Endothelial cell of umbilical vein (primary cell): ENCODE measurements around the gene CACNG4. TPM values are rescaled to one million over a fixed set of nuclear protein-coding genes. Genes with fewer than 3 reads are reported as not detected.

Experiments
- BruUV-seq: library from RNA; stranded (reverse); fragments of 400-500 nt; replicated peaks from 2 replicates; lab custom pipeline; 2021; lab: Mats Ljungman, UMichigan
- CTCF ChIA-PET: fragments of 300-600, 350-600 bp; sonication (Branson Sonifier 250); formaldehyde crosslinking; loops from one replicate; lab custom pipeline; 2021; ENCODE audit warnings: antibody characterized with exemption, inconsistent platforms; lab: Charles Lee
- POLR2A ChIA-PET: fragments of 300-600, 350-600 bp; sonication (Branson Sonifier 250); formaldehyde crosslinking; loops from one replicate; lab custom pipeline; 2021; ENCODE audit warnings: antibody characterized with exemption, inconsistent platforms; lab: Charles Lee
- DNase-seq: peaks from one replicate; pipeline ENCODE4 v3.0.0-alpha.2; 2011; ENCODE audit warnings: low read depth, low spot score
- FAIRE-seq: peaks from 2 replicates; lab custom pipeline; 2011; peaks lifted over from hg19 to GRCh38; lab: Jason Lieb, UNC
- H2AFZ ChIP-seq: 2 replicates; pipeline ENCODE4 v1.6.0; 2012; ENCODE audit warnings: low read depth, low read length, control low read depth, inconsistent platforms
- H3K27ac ChIP-seq: 2 replicates; pipeline ENCODE4 v1.5.1; 2011; ENCODE audit warnings: low read depth, mild to moderate bottlenecking, control low read depth, low read length, moderate library complexity; ENCODE audit not compliant: insufficient read depth
- H3K27me3 ChIP-seq, 2 experiments: 2 replicates each; pipeline versions ENCODE4 v1.6.0 to v1.6.1; 2011; ENCODE audit warnings: low read length in 2 of 2, mixed read lengths in 1 of 2; ENCODE audit not compliant: control insufficient read depth in 2 of 2, insufficient read depth in 2 of 2
- H3K36me3 ChIP-seq, 2 experiments: 2 replicates in 1 of 2; 3 replicates in 1 of 2; pipeline ENCODE4 v1.5.1; 2011; ENCODE audit warnings: low read length in 2 of 2, mild to moderate bottlenecking in 1 of 2, moderate library complexity in 1 of 2; ENCODE audit not compliant: control insufficient read depth in 2 of 2, insufficient read depth in 2 of 2; ENCODE audit errors: extremely low read depth in 1 of 2
- H3K4me1 ChIP-seq: 3 replicates; pipeline ENCODE4 v1.5.1; 2011; ENCODE audit warnings: mild to moderate bottlenecking, low read length; ENCODE audit not compliant: control insufficient read depth, insufficient read depth; ENCODE audit errors: extremely low read depth
- H3K4me2 ChIP-seq: 2 replicates; pipeline ENCODE4 v1.6.1; 2011; ENCODE audit warnings: low read length, control low read depth, mixed read lengths; ENCODE audit not compliant: insufficient read depth
- H3K4me3 ChIP-seq, 3 experiments: fragments of 200-600 bp in 1 of 3; sonication (generic), shearing (Covaris generic) in 1 of 3; replicated peaks in 1 of 3; 2 replicates each; pipeline ENCODE4 v1.5.1; 2011 to 2016; ENCODE audit warnings: control low read depth in 3 of 3, low read length in 3 of 3, mild to moderate bottlenecking in 2 of 3, inconsistent platforms in 1 of 3, low read depth in 1 of 3, moderate library complexity in 1 of 3; ENCODE audit not compliant: insufficient read depth in 1 of 3
- H3K79me2 ChIP-seq: 2 replicates; pipeline ENCODE4 v1.6.0; 2012; ENCODE audit warnings: low read length, inconsistent platforms; ENCODE audit not compliant: control insufficient read depth, insufficient read depth
- H3K9ac ChIP-seq: replicated peaks from 2 replicates; pipeline ENCODE3; 2011; ENCODE audit warnings: low read length, control low read depth; ENCODE audit not compliant: insufficient read depth; ENCODE audit errors: extremely low read depth
- H3K9me1 ChIP-seq: replicated peaks from 3 replicates; pipeline ENCODE4 v1.6.0; 2011; ENCODE audit warnings: mild to moderate bottlenecking, low read length; ENCODE audit not compliant: control insufficient read depth, insufficient read depth; ENCODE audit errors: extremely low read depth
- H3K9me3 ChIP-seq: replicated peaks from 2 replicates; pipeline ENCODE4 v1.5.1; 2012; ENCODE audit warnings: low read length, inconsistent platforms; ENCODE audit not compliant: control insufficient read depth, insufficient read depth
- H4K20me1 ChIP-seq: replicated peaks from 2 replicates; pipeline ENCODE3; 2011; ENCODE audit warnings: mild to moderate bottlenecking, low read length; ENCODE audit not compliant: control insufficient read depth, insufficient read depth; ENCODE audit errors: extremely low read depth
- CTCF ChIP-seq, 2 donors: IDR thresholded peaks; 1 replicate in 1 of 2; 2 replicates in 1 of 2; pipeline ENCODE4 v1.5.1; 2011; ENCODE audit warnings: low read length in 2 of 2, mild to moderate bottlenecking in 2 of 2, moderate library complexity in 2 of 2, control low read depth in 1 of 2, inconsistent platforms in 1 of 2, low read depth in 1 of 2; ENCODE audit not compliant: insufficient read depth in 1 of 2; ENCODE audit errors: extremely low read depth in 1 of 2
- EZH2 ChIP-seq: IDR thresholded peaks from 2 replicates; pipeline ENCODE4 v1.6.1; 2012; ENCODE audit warnings: borderline replicate concordance, low read depth, mild to moderate bottlenecking, moderate library complexity, low read length, inconsistent platforms; ENCODE audit not compliant: severe bottlenecking
- FOS ChIP-seq: IDR thresholded peaks from 2 replicates; pipeline ENCODE4 v1.6.1; 2011; ENCODE audit warnings: mild to moderate bottlenecking, low read length, moderate library complexity, borderline replicate concordance; ENCODE audit not compliant: insufficient read depth
- GATA2 ChIP-seq: IDR thresholded peaks from 2 replicates; pipeline ENCODE4 v1.7.0; 2011; ENCODE audit warnings: low read depth, mild to moderate bottlenecking, moderate library complexity, mixed read lengths, low read length; ENCODE audit not compliant: insufficient read length, insufficient read depth
- JUN ChIP-seq: IDR thresholded peaks from 2 replicates; pipeline ENCODE4 v1.6.1; 2011; ENCODE audit warnings: borderline replicate concordance, low read depth; ENCODE audit not compliant: insufficient read length, insufficient read depth
- MAX ChIP-seq: IDR thresholded peaks from 2 replicates; pipeline ENCODE4 v1.6.1; 2011; ENCODE audit not compliant: insufficient read depth, insufficient read length
- MYC ChIP-seq: IDR thresholded peaks from one replicate; pipeline ENCODE4 v1.6.1; 2011; ENCODE audit warnings: mild to moderate bottlenecking, low read depth, low read length
- POLR2A ChIP-seq: IDR thresholded peaks from 2 replicates; pipeline ENCODE4 v1.6.1; 2012; ENCODE audit warnings: low read depth, mild to moderate bottlenecking, control low read depth, low read length
- POLR2AphosphoS5 ChIP-seq: IDR thresholded peaks from 2 replicates; pipeline ENCODE4 v1.6.1; 2012; ENCODE audit warnings: low read depth, mild to moderate bottlenecking, control low read depth, low read length, moderate library complexity; ENCODE audit not compliant: insufficient read depth
- dilution Hi-C: fragments of 300-500 bp; cut with MboI; formaldehyde crosslinking; loops from one replicate; pipeline ENCODE4 v1.15.0; 2019; ENCODE audit warnings: low sequenced_read_pairs; ENCODE audit not compliant: extremely low pct_ligation_motif_present
- intact Hi-C: fragments of 100-400 bp; cut with micrococcal nuclease; formaldehyde crosslinking; loops from one replicate; pipeline ENCODE4 v1.10.0; 2022
- polyA plus RNA-seq, 4 experiments: library from polyadenylated mRNA; depleted of rRNA in 3 of 4; stranded (reverse) in 3 of 4; unstranded in 1 of 4; fragments of >200 nt; gene quantifications; 2 replicates each; pipeline versions ENCODE4 v1.2.1 to v1.2.3, GENCODE V29; 2011 to 2012; ENCODE audit warnings: missing spikeins in 1 of 4
- total RNA-seq: library from RNA; stranded (reverse); gene quantifications from 2 replicates; pipeline ENCODE4 v1.2.3, GENCODE V29; 2021

The CACNG4 gene
- total and polyA plus RNA-seq, 2 donors (not counting 3 experiments of a cell fraction or from before 2014, with no cell fraction given) = not detected

- BruUV-seq = no TSS peak
- H3K36me3 ChIP-seq = no peaks in the 10 kb centered on the region
- H2AFZ ChIP-seq = no peak overlapping the region
- no peak overlapping the region for H3K4me2 ChIP-seq
- CTCF ChIA-PET = interaction anchor here (1.1 to 1.6 kb wide), 2 partner anchors 12 to 71 kb away, joined by 3 read pairs; no protein-coding TSS in a partner anchor
- dilution Hi-C loops = no loop called here
- H3K9me3 ChIP-seq = no peaks in the 10 kb centered on the region
- H3K9ac ChIP-seq = no peak overlapping the region
- H3K4me1 ChIP-seq = no peaks in the 10 kb centered on the region
- FAIRE-seq = no peak
- intact Hi-C loops = no loop called here
- no peaks in the 10 kb centered on the region for H4K20me1 ChIP-seq
- no peaks in the 10 kb centered on the region for H3K79me2 ChIP-seq
- POLR2A ChIA-PET = no interaction called here
- TF ChIP-seq GATA2 = no peak
- TF ChIP-seq MYC = no peak
- no peak for TF ChIP-seq EZH2
- no peak for TF ChIP-seq MAX
- no peak for TF ChIP-seq CTCF (IDR thresholded peaks at IDR 0.05; ENCODE audit: extremely low read depth in 1 of 2, insufficient read depth in 1 of 2, low read depth in 1 of 2, low read length in 2 of 2)
- TF ChIP-seq POLR2AphosphoS5 = no peak
- TF ChIP-seq FOS = no peak
- TF ChIP-seq POLR2A = no peak
- TF ChIP-seq JUN = no peak
- no peaks in the 10 kb centered on the region for H3K9me1 ChIP-seq
- peaks cover 3 to 9% of the 10 kb centered on the region in 2 experiments for H3K27me3 ChIP-seq
- H3K4me3 ChIP-seq = no peak overlapping the region
- DNase-seq = no peak
- no peak overlapping the region for H3K27ac ChIP-seq
Observed at GRCh38 chr17:66925811-66926500, 38.6 kb upstream of the CACNG4 start.
